OCI-LY7 (cell line): Measurements from ENCODE around the gene CRYGA.

ENCODE experiments used
- EZH2phosphoT487 ChIP-seq: fragments of 200-600 bp; sonication (generic); IDR thresholded peaks from 2 replicates; pipeline ENCODE4 v1.6.1; 2018; ENCODE audit warnings: low read depth, borderline replicate concordance, mild to moderate bottlenecking, mixed run types, antibody characterized with exemption, low read length, moderate library complexity, mixed read lengths
- TF ChIP-seq, protein P1 (sequence below): fragments of 200-600 bp; sonication (generic); conservative IDR thresholded peaks from 2 replicates; pipeline ENCODE4 v1.5.1; 2014; ENCODE audit warnings: mild to moderate bottlenecking, antibody characterized with exemption, low read length, moderate library complexity, mixed read lengths

DNA sequence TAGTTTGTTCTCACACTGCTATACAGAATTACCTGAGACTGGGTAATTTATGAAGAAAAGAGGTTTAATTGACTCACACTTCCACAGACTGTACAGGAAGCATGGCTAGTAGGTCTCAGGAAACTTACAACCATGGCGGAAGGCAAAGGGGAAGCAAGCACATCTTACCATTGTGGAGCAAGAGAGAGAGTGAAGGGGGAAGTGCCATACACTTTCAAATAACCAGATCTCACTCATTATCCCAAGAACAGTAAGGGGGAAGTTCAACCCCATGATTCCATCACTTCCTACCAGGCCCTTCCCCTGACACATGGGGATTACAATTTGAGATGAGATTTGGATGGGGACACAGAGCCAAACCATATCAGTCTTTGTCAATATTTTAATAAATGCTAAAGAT lies 12.4 kb downstream of the CRYGA start:
- TF ChIP-seq, protein P1, sequence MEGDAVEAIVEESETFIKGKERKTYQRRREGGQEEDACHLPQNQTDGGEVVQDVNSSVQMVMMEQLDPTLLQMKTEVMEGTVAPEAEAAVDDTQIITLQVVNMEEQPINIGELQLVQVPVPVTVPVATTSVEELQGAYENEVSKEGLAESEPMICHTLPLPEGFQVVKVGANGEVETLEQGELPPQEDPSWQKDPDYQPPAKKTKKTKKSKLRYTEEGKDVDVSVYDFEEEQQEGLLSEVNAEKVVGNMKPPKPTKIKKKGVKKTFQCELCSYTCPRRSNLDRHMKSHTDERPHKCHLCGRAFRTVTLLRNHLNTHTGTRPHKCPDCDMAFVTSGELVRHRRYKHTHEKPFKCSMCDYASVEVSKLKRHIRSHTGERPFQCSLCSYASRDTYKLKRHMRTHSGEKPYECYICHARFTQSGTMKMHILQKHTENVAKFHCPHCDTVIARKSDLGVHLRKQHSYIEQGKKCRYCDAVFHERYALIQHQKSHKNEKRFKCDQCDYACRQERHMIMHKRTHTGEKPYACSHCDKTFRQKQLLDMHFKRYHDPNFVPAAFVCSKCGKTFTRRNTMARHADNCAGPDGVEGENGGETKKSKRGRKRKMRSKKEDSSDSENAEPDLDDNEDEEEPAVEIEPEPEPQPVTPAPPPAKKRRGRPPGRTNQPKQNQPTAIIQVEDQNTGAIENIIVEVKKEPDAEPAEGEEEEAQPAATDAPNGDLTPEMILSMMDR, result no peak
- no peak for TF ChIP-seq EZH2phosphoT487
